Adrenal gland (tissue), 12 donors: ENCODE results near the gene TMEM221. TPM values are rescaled to one million over a fixed set of nuclear protein-coding genes. Genes with fewer than 3 reads are reported as not detected.
"Not testable (repeated sequence)": the region's sequence is repeated elsewhere in the genome, so short reads cannot be mapped to it uniquely, and the experiment has no call there.

ENCODE experiments used
- DNase-seq, 7 donors: peaks; one replicate each; pipeline ENCODE4 v3.0.0-alpha.2; 2019 to 2020
- H3K27ac ChIP-seq, 5 donors: fragments of 200-600 bp; sonication (generic) in 4 of 5; 1 replicate in 3 of 5; 2 replicates in 2 of 5; pipeline versions ENCODE4 v1.5.1 to v1.8.0; 2016 to 2020; ENCODE audit warnings: mild to moderate bottlenecking in 1 of 5
- H3K27me3 ChIP-seq: fragments of 200-600 bp; 2 replicates; pipeline ENCODE4 v1.8.0; 2021
- H3K36me3 ChIP-seq, 2 donors: fragments of 200-600 bp; replicated peaks in 1 of 2; 1 replicate in 1 of 2; 2 replicates in 1 of 2; pipeline versions ENCODE4 v1.5.1 to v1.8.0; 2018 to 2022
- H3K4me1 ChIP-seq, 2 donors: fragments of 200-600 bp; replicated peaks in 1 of 2; 1 replicate in 1 of 2; 2 replicates in 1 of 2; pipeline versions ENCODE4 v1.5.1 to v1.8.0; 2018 to 2021
- H3K4me3 ChIP-seq, 4 donors: fragments of 200-600 bp; sonication (generic) in 3 of 4; one replicate each; pipeline ENCODE4 v1.5.1; 2016 to 2018
- H3K9me3 ChIP-seq, 3 donors: fragments of 200-600 bp; sonication (generic) in 1 of 3; replicated peaks in 1 of 3; 1 replicate in 2 of 3; 2 replicates in 1 of 3; pipeline versions ENCODE4 v1.5.1 to v1.8.0; 2016 to 2021
- CTCF ChIP-seq, 6 experiments: fragments of 450-650 bp in 4 of 6; fragments of 200-600 bp in 2 of 6; sonication (generic) in 1 of 6; IDR thresholded peaks; 1 replicate in 5 of 6; 2 replicates in 1 of 6; pipeline versions ENCODE4 v1.5.1 to v1.8.0; 2016 to 2021; ENCODE audit warnings: antibody characterized with exemption in 6 of 6, mild to moderate bottlenecking in 2 of 6, moderate library complexity in 1 of 6
- POLR2A ChIP-seq, 2 donors: fragments of 450-650 bp; IDR thresholded peaks; one replicate each; pipeline ENCODE4 v1.6.1; 2017; ENCODE audit warnings: antibody characterized with exemption in 2 of 2, mild to moderate bottlenecking in 2 of 2, moderate library complexity in 1 of 2
- WGBS, 4 donors: extraction: QIAGEN DNeasy Blood & Tissue Kit in 2 of 4; methylation state at CpG; one replicate each; pipeline versions ENCODE4 v1.1.5 to v1.1.7; 2013 to 2017; 5-methylcytosine and 5-hydroxymethylcytosine counted together
- intact Hi-C, 2 donors: fragments of 100-400 bp; cut with DNase I; formaldehyde crosslinking; loops; one replicate each; pipeline versions ENCODE4 v1.14.1 to v1.15.0; 2022 to 2023
- polyA plus RNA-seq, 3 donors: library from polyadenylated mRNA; stranded (reverse); fragments of 200-250 nt in 2 of 3; fragments of 350-450 nt in 1 of 3; fragmentation: Illumina TruSeq in 1 of 3; extraction: RNeasy Lipid Tissue Mini Kit (QIAGEN cat#74804) in 1 of 3; gene quantifications; one replicate each; pipeline ENCODE4 v1.2.3, GENCODE V29; 2013 to 2014
- total RNA-seq, 9 donors: library from RNA; depleted of rRNA in 4 of 9; stranded (reverse); fragments of >200 nt in 4 of 9; fragments of 120-200 nt in 1 of 9; fragmentation: NEBNext Ultra II Directional in 1 of 9; extraction: Animal tissue kit (Norgen Biotek cat#: 25700) in 1 of 9; gene quantifications; one replicate each; pipeline versions ENCODE4 v1.1.0 to v1.2.4, GENCODE V29; 2013 to 2023
- donor health status: healthy with polysubstance abuse.
- donor health status: Bipolar disorder and iron deficiency.
- donor health status: DM: yes; HTN: yes; CAD: no.
- donor health status: DM: no; HTN: no; CAD: no.
- donor health status: DM: no; HTN: no; CAD: no.
- donor health status: DM: yes; HTN: yes; CAD: no.

The TMEM221 gene
- total and polyA plus RNA-seq, 12 donors: 0.22 to 8.7 (median 3.6) TPM

- intact Hi-C loops: no loop called here
- H3K4me1 ChIP-seq: peaks cover 12 to 17% of the 10 kb centered on the region in 2 donors
- H3K36me3 ChIP-seq: no peaks in the 10 kb centered on the region
- no peaks in the 10 kb centered on the region for H3K27me3 ChIP-seq
- H3K27ac ChIP-seq: no peak overlapping the region
- TF ChIP-seq POLR2A (IDR thresholded peaks at IDR 0.05): no peak
- no peak for TF ChIP-seq CTCF (IDR thresholded peaks at IDR 0.05)
- H3K9me3 ChIP-seq: no peaks in the 10 kb centered on the region
- DNase-seq: no peak
- WGBS, 4 donors: 68 to 76% (median 74%) methylated on average over 6 of the region's 6 CpGs
- no peak overlapping the region for H3K4me3 ChIP-seq
These were observed 30.9 kb upstream of the TMEM221 start for GRCh38 chr19:17479325-17479791.

- WGBS, 4 donors: 32 to 52% (median 38%) methylated on average over 7 to 10 of the region's 10 CpGs
These were observed 27.2 kb upstream of the TMEM221 start for GRCh38 chr19:17475541-17476115.

GRCh38 chr19:17475011-17475540, 26.6 kb upstream of the TMEM221 start:
- Histone ChIP-seq H3K27ac (peak overlapping the region in 3 of 5 donors; percentile 19 to 78 (median 64)), H3K4me1 (peaks cover 29 to 33% of the 10 kb centered on the region in 2 donors)
- WGBS, 4 donors: 74 to 82% (median 75%) methylated on average over 5 to 6 of the region's 6 CpGs
- H3K36me3 ChIP-seq, intact Hi-C loops, DNase-seq, H3K27me3 ChIP-seq, H3K9me3 ChIP-seq, H3K4me3 ChIP-seq: not testable (repeated sequence)

More at GRCh38 chr19:17475541-17476115, 27.2 kb upstream of the TMEM221 start:
- Histone ChIP-seq H3K9me3 (no peaks in the 10 kb centered on the region), H3K27me3 (no peaks in the 10 kb centered on the region), H3K36me3 (no peaks in the 10 kb centered on the region), H3K4me3 (no peak overlapping the region), H3K4me1 (peaks cover 29 to 33% of the 10 kb centered on the region in 2 donors), H3K27ac (peak overlapping the region in 4 of 5 donors; percentile 7 to 78 (median 59))
- intact Hi-C loops: no loop called here
- peak in 5 of 7 donors; percentile 48 to 74 (median 56) for DNase-seq
- TF ChIP-seq POLR2A (IDR thresholded peaks at IDR 0.05) (no peak), CTCF (IDR thresholded peaks at IDR 0.05) (no peak)

GRCh38 chr19:17473041-17473440, 24.6 kb upstream of the TMEM221 start:
- Histone ChIP-seq H3K9me3 (no peaks in the 10 kb centered on the region), H3K36me3 (no peaks in the 10 kb centered on the region), H3K4me3 (no peak overlapping the region), H3K4me1 (peaks cover 34 to 45% of the 10 kb centered on the region in 2 donors), H3K27me3 (no peaks in the 10 kb centered on the region), H3K27ac (peak overlapping the region in 3 of 5 donors; percentile 18 to 55 (median 46))
- DNase-seq: peak in 6 of 7 donors; percentile 52 to 72 (median 66)
- 59 to 69% (median 67%) methylated on average over 9 of the region's 9 CpGs for WGBS, 4 donors
- TF ChIP-seq CTCF (IDR thresholded peaks at IDR 0.05) (no peak), POLR2A (IDR thresholded peaks at IDR 0.05) (no peak)
- intact Hi-C loops: no loop called here
